Activated T-helper 1 cell treated with anti-CD3 and anti-CD28 coated beads, Interleukin-12 subunit alpha, Interleukin-12 subunit beta, Interleukin-2, Interleukin-4 antibody, amounts not matched to agents 30 ng/mL and 10 ng/mL and 1 ng/mL, durations not matched to agents 14 hours and 24 hours and 36 hours (primary cell): ENCODE measurements around the gene AHNAK2. TPM values are rescaled to one million over a fixed set of nuclear protein-coding genes. Genes with fewer than 3 reads are reported as not detected.

ENCODE experiments used
- DNase-seq: peaks from one replicate; pipeline ENCODE4 v3.0.0; 2021; ENCODE audit warnings: low spot score
- H3K27ac Mint-ChIP-seq: one replicate; pipeline ENCODE4 v1.8.0; 2021; ENCODE audit warnings: mild to moderate bottlenecking, mixed read lengths
- H3K27me3 Mint-ChIP-seq: one replicate; pipeline ENCODE4 v1.8.0; 2022; ENCODE audit warnings: mild to moderate bottlenecking, moderate library complexity, mixed read lengths; ENCODE audit not compliant: insufficient read depth
- H3K36me3 Mint-ChIP-seq: one replicate; pipeline ENCODE4 v1.8.0; 2021; ENCODE audit warnings: low read depth, mixed read lengths
- H3K4me1 Mint-ChIP-seq: one replicate; pipeline ENCODE4 v1.8.0; 2021; ENCODE audit warnings: low read depth, mixed read lengths
- H3K4me3 Mint-ChIP-seq: one replicate; pipeline ENCODE4 v1.8.0; 2021; ENCODE audit warnings: mild to moderate bottlenecking, moderate library complexity, mixed read lengths
- H3K9me3 Mint-ChIP-seq: one replicate; pipeline ENCODE4 v1.8.0; 2021; ENCODE audit warnings: mixed read lengths
- intact Hi-C: fragments of 100-400 bp; cut with micrococcal nuclease; formaldehyde crosslinking; loops from one replicate; pipeline ENCODE4 v1.15.1; 2024
- total RNA-seq: library from RNA; stranded (reverse); gene quantifications from 2 replicates; pipeline ENCODE4 v1.2.3, GENCODE V29; 2022

Gene AHNAK2
- total RNA-seq, 1 donor from 2014 or later: 0.05 TPM

DNA sequence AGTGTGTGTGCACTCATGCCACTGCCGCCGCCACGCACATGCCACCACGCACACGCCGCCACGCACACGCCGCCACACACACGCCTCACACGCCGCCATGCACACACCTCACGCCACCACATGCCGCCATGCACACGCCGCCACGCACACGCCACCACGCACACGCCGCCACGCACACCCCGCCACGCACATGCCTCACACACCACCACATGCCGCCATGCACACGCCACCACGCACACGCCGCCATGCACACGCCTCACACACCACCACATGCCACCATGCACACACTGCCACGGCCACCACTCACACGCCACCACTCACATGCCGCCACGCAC is 13.7 kb upstream of the AHNAK2 start:
- no peaks in the 10 kb centered on the region for H3K4me1 Mint-ChIP-seq
- H3K27me3 Mint-ChIP-seq: peaks cover 7% of the 10 kb centered on the region
- no peak overlapping the region for H3K27ac Mint-ChIP-seq

DNA sequence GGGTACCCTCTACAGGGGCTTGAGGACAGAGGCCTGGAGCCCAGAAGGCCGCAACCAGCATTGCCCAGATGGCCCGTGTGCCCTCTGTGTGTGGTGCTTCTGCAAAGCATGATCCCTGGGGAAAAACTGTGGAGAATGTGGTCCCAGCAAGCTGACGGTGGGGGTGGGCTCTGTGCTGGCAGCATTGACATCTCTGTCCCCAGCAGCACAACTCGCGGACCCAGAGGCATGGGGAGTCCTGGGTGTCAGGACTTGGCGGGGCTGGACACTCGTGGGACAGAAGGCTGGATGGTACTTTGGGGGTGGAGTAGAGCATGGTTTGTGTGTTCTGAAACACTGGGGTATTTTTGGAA is 11.8 kb upstream of the AHNAK2 start:
- DNase-seq: no peak
- intact Hi-C loops: no loop called here
- peaks cover 7% of the 10 kb centered on the region for H3K27me3 Mint-ChIP-seq
- no peak overlapping the region for H3K27ac Mint-ChIP-seq
- peaks cover 3% of the 10 kb centered on the region for H3K9me3 Mint-ChIP-seq
- no peak overlapping the region for H3K4me3 Mint-ChIP-seq
- H3K36me3 Mint-ChIP-seq: no peaks in the 10 kb centered on the region
- H3K4me1 Mint-ChIP-seq: no peaks in the 10 kb centered on the region

More for the DNA sequence above, 13.7 kb upstream of the AHNAK2 start:
- Mint-ChIP-seq H3K9me3 (peaks cover 3% of the 10 kb centered on the region), H3K4me3 (no peak overlapping the region), H3K36me3 (no peaks in the 10 kb centered on the region)
- intact Hi-C loops: no loop called here
- DNase-seq: no peak

DNA sequence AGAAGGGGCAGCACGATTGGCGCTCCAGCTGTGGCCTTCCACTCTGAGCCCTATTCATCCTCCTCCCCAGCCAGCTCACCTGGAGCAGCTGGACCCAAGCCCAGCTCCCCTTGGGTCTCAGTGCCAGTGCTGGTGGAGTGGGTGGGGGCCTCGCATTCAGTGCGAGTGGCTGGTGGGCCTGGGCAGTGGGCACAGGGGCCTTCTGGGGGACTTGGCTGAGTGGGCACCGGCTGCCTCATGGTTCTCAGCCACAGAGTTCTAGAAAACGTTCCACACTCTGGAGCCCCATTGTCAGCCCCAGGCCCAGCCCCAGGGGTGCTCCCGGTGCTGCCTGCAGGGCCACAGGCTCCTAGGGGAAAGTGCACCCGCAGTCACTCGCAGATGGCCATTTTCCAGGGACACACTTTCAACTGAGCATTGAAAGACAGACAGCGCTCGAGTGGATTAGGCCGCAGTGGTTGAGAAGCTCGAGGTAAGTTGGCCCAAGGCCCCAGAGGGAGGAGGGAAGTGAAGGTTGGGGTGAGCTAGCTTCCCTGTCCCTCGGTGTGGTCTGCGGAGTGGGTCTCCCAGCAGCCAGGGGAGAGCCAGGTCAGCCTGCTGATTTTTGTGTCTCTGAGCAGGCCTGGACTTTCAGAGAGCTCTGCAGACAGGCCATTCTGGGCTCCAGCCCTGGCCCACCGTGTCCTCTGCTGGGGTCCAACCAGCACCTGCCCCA is 11.2 kb upstream of the AHNAK2 start:
- Mint-ChIP-seq H3K27ac (no peak overlapping the region), H3K27me3 (peaks cover 7% of the 10 kb centered on the region), H3K4me1 (no peaks in the 10 kb centered on the region), H3K4me3 (no peak overlapping the region), H3K9me3 (peaks cover 3% of the 10 kb centered on the region), H3K36me3 (no peaks in the 10 kb centered on the region)
- intact Hi-C loops: no loop called here
- DNase-seq: no peak

DNA sequence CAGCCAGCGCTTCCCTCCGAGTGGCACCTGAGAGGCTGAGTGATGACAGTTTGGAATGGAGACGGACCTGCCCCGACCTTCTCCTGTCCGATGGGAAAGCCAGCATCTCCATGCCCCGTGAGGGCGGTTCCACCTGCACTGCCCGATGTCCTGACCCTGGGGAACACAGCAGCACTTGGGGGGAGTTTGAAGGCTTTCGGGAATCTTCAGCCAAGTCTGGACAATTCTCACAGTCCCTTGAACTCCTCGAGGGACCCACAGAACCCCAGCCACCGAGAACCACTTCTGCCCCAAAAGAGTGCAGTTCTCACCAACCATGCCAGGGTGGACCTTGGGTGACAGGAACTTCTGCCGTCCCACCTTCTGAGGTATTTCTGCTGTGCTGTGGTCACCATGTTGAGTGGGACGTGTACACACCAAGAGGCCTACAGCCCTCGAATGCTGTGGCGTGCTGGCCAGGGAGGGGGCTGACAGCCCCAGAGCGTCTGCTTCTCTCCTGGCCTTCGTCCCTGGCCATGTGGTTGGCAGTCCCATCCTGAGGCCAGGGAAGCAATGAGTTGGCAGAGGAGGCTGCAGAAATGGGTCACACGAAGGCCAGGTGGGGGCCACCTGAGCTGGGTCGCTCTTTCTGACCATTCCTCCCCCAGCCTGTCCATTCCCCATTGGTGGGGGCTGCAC is 8.5 kb upstream of the AHNAK2 start:
- Mint-ChIP-seq H3K36me3 (no peaks in the 10 kb centered on the region), H3K27ac (peak overlapping the region; percentile 55), H3K9me3 (no peaks in the 10 kb centered on the region), H3K4me1 (no peaks in the 10 kb centered on the region), H3K4me3 (peak overlapping the region; percentile 71), H3K27me3 (peaks cover 7% of the 10 kb centered on the region)
- no peak for DNase-seq
- intact Hi-C loops: no loop called here

DNA sequence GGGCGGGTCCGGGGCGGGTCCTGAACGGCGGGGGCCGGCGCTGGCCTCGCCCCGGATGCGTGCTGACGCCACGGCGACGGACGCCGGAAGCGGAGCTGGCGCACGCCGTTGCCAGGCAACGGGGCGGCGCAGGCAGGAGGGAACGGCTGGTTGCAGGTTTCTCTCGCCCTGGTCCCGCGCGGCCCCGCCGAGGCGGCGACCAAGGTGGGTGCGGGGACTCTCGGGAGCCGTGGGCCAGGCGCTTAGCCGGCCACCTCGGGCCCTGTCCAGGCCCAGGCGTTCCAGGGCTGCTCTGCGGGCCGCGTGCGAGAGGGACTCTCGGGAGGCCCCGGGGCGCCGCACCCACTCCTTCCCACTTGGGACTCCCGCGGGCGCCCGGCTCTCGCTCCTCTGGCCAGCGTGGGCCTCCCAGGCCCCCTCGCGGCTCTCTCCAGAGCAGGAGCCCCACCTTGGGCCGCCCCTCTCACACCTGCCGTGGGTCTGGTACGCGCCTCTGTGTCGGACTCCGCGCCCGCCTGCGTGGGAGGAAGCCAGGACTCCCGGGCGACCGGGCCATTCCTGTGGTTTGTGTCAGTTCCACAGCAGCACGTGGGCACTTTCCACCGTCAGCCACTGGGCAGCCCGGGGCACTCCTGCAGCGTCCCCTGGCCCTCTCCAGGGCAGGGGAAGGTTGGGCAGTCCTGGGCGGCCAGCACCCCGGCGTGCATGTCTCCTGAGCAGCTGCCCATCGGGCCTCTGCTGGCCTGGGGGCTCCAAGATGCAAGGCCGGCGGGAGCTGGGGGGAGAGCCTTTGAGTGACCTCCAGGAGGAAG is 7.7 kb upstream of the AHNAK2 start, which contains the start of gene CLBA1:
TSS of gene CLBA1 (plus strand) at position 114 of the 812 bp plus-strand sequence. CDS start at position 758, 644 bp downstream.
- Mint-ChIP-seq H3K36me3 (no peaks in the 10 kb centered on the region), H3K27me3 (peaks cover 7% of the 10 kb centered on the region), H3K4me3 (peak within 1 kb of the TSS; percentile 71), H3K9me3 (no peaks in the 10 kb centered on the region), H3K4me1 (no peaks in the 10 kb centered on the region), H3K27ac (peak within 1 kb of the TSS; percentile 64)
- DNase-seq: peak; percentile 87
- intact Hi-C loops: loop anchor here (1.0 to 2.0 kb wide), 3 partner anchors 35 to 233 kb away; partner anchors contain the start of genes CDCA4 and SIVA1

DNA sequence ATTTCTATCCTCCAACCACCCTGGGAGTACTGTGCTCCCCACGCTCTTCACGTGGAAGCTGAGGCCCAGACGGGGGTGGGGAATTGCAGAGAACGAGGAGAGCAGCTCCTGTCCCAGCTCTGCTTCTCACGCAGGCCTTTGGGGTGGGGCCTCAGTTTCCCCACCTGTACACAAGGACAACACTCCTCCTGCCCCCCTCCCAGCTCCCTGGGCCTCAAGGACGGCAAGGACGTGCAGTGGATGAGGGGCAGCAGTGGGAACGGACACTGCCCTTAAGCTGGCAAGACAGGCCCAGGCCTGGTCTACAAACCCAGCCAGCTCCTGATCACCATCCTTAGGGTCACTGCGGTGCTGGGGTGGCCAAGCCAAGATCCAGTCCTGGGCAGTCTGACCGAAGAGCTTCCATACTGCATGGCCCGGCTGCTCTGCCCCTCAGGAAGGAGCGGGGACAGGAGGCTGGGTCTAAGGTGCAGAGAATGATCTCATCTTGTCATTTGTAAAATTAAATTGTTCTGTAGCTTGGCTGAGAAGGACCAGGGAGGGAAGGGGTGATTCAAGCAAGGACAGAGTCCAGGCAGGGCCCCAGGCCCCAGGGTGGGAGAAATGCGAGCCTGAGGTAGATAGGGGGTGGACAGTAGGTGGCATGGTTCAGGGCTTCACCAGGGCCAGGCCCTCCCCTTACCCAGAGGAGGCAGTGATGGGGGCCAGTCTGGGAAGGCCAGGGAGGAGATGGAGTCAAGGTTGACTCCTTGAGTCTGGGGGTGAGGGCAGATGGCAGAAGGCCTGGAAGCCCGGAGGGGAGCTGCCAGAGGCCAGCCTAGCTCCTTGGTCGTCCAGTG is 6.1 kb upstream of the AHNAK2 start:
- H3K9me3 Mint-ChIP-seq: no peaks in the 10 kb centered on the region
- no peaks in the 10 kb centered on the region for H3K36me3 Mint-ChIP-seq
- intact Hi-C loops: loop anchor here (2.0 kb wide), 1 partner anchor 231 kb away; the partner anchor contains the start of gene SIVA1
- H3K4me1 Mint-ChIP-seq: no peaks in the 10 kb centered on the region
- H3K27me3 Mint-ChIP-seq: peaks cover 14% of the 10 kb centered on the region
- peak overlapping the region; percentile 57 for H3K4me3 Mint-ChIP-seq
- no peak for DNase-seq
- H3K27ac Mint-ChIP-seq: peak overlapping the region; percentile 64

DNA sequence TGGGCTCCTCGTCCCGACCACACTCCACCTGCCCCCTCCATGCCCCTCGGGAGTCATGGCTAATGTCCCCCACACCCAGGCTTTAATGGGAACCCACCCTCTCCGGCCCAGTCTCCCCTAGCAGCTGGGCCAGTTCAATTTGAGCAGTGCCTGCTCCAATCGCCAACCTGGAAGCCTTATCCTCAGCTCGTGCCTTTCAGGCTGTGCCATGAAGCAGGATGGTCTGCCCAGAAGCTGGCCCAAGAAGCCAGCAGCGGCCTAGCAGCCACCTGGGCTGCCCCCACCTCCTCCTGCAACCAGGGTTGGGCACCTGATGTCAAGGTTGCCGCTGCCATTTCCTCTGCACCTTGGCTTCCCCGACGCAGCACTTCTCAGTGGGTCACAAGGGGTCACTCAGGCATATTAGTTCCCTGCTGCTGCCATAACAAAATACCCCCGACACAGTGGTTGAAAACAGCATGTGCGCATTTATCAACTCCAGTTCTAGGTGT is 5.1 kb upstream of the AHNAK2 start:
- Mint-ChIP-seq H3K4me1 (no peaks in the 10 kb centered on the region), H3K36me3 (no peaks in the 10 kb centered on the region), H3K27ac (no peak overlapping the region), H3K27me3 (peaks cover 20% of the 10 kb centered on the region), H3K4me3 (no peak overlapping the region), H3K9me3 (no peaks in the 10 kb centered on the region)
- DNase-seq: no peak
- intact Hi-C loops: no loop called here

DNA sequence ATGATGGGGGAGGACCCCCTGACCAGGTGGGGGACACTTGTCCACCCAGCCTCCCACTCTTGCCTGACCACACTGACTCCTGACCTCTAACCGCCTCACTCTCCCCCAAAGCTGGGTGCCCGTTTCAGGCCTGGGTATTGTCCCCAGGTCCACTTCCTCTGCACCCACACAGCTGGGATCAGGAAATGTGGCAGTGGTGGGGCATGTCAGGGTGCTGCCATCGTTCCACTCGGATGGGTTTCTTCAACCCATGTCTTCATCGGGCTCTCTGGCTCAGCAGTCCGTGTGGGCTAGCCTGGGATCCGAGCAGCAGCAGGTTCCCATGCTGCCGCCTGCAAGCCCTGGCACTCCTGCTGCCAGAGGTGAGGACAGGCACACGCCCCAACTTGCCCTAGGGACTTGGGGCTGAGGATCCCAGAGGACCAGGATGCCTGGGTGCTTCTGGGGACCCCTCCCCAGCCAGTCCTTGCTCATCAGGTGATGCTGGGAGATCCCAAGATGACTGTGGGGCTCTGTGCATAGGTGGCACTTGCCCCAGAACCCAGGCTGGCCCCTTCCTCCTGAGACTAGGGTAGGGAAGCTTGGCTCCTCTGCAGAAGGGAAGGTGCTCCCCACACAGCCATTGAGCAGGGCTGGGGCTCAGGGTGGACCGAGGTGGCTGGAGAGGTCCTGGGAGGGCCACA is 4.5 kb upstream of the AHNAK2 start:
- intact Hi-C loops: no loop called here
- DNase-seq: no peak
- Mint-ChIP-seq H3K4me1 (no peaks in the 10 kb centered on the region), H3K27me3 (peaks cover 17% of the 10 kb centered on the region), H3K27ac (no peak overlapping the region), H3K36me3 (no peaks in the 10 kb centered on the region), H3K4me3 (no peak overlapping the region), H3K9me3 (no peaks in the 10 kb centered on the region)

DNA sequence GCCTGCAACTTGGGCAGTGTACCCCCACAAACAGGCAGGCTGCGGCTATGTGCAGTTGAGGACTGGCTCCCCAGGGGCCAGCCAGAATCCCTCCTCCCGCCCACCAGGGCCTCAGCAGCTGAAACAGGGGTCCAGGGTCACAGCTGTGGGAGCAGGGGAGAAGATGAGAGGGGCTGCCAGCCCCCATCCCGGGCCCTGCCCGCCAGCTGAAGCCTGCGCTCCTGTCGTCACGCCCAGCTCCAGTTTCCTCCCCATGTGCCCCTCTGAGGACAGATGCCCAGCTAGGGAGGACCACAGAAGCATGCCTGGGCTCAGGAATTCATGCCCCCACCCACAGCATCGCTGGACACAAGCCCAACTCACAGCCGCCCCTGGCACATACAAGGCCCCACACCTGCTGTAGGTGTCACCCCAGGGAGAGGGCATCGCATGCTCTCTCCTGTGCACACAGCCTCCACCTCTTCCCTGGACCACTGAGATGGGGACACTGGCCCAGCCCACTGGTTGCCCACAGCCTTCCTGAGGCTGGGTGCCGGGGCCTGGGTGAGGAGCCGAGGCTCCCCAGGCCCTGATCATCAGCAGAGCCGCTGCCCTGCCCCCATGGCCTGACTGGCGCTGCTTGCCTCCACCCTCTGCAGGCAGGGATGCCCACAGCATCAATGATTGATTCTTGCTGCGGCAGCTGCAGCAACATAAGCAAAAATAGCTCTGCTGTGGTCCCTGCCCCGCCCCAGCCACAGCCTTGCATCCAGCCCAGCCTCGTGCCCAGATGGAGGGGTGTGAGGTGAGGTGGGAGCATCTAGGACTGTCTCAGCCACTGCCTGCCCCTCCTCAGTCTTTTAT is 3.7 kb upstream of the AHNAK2 start:
- no peaks in the 10 kb centered on the region for H3K9me3 Mint-ChIP-seq
- intact Hi-C loops: no loop called here

DNA sequence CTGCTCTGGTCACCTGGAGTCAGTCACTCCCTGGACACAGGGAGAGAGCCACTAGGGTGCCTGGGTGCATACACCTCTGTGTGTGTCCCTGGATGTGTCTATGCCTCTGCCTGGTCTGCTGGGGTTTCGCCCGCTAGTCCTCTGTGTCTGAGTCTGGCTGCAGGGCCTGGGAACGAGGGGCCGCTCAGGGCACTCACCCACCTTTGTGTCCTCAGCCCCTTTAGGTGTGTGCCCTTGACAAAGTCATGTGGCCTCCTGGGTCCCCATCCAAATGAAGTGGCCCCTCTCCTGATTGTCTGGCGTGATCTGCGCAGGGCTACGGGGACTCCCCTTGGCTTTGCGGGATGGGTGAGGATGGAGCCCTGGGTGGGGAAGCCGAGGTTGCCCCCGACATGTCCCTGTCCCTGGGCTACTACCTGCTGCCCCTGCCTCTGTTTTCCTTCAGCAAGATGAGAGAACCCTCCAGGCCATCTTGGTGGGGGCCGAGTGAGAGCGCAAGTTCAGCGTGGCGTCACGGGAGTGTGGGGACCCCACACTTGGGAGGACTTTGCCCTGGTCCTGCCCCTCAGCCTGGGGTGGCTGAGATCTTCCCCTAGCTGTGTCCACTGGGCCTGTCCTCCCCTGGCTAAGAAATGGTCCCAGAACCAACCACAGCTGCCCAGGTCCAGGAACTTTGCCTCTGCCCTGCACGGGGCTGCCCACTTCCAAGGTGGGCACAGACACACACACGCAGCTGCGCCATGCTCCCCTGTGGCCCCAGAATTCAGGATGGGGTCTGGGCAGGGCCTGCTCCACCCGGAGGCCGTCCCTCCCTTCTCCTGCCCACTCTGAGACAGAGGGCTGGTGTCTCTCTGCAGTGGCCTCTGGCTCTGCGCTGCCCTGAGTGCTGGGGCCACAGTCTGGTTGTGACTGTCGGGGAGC is 2.7 kb upstream of the AHNAK2 start:
- intact Hi-C loops: no loop called here
- Mint-ChIP-seq H3K9me3 (no peaks in the 10 kb centered on the region), H3K4me1 (peaks cover 6% of the 10 kb centered on the region), H3K36me3 (no peaks in the 10 kb centered on the region), H3K27me3 (peaks cover 19% of the 10 kb centered on the region), H3K4me3 (no peak overlapping the region), H3K27ac (no peak overlapping the region)
- DNase-seq: no peak

More for the DNA sequence above, 3.7 kb upstream of the AHNAK2 start:
- DNase-seq: no peak
- Mint-ChIP-seq H3K36me3 (no peaks in the 10 kb centered on the region), H3K4me1 (no peaks in the 10 kb centered on the region), H3K27me3 (peaks cover 16% of the 10 kb centered on the region), H3K4me3 (no peak overlapping the region), H3K27ac (no peak overlapping the region)
